Measurements from ENCODE around the gene STRADB.
"Not testable (repeated sequence)": the region's sequence is repeated elsewhere in the genome, so short reads cannot be mapped to it uniquely, and the experiment has no call there.

The STRADB gene

GRCh38 chr2:201432038-201432620, 19.4 kb upstream of the STRADB start:
- DNase-seq = no peak

DNA sequence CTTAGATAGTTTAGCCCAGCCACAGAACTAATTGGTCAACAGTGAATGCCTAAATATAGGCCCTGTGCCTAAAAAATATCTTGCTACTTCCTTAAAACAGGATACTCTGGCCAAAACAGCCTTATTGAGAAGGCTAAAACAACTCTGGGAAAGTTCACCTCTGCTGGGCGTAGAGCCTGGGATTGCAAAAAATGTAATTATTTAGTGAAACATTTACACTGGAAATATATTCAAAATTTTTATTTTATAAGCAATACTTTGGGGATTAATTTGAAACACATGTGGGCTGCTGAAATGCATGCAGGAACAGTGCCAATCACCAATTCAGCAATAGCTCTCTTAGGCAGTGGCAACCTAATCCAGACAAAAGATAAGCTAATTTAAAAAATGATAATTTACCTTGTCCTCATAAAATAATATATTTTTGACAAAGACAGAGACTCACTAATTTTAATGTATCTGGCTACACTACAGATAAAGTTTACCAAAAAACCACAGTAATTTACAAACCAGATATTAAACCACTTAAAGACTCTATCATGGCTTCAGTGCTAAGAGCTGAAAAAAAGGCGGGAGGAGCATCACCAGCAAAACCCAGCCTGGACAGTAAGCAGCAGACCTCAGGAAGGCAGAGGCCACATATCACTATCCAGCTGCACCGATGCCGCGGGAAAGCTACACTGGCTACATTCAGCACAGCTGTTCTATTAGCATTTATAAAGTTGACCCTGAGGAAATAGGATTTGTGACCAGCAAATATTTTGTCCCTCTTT, 18.7 kb upstream of the STRADB start:
- no peak for DNase-seq

DNA sequence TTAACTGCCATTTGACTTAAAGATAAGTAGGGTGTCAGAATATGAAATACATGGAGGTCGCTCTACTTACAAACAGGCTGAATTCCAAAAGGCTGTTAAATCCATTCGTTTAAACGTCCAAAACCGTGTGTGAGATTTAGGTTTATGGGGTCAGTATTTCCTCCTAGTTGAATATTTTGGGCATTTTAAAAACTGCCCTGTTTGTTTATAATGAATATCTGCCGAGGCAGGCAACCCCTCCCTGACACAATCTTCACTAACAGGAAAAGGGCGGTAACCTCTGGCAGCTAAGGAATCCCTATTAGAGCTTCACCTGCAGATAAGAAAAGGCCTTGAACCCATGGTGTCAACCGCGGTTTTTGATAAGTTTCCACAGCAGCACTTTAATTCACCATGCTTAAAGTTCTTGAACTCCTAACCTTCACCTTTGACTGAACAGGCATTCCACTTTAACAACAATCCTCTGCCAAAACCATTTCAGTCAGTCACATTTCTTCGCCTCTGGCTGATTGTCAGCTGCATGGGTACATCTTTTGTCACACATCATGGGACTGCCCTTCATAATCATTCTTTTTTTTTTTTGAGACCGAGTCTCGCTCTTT, 18.0 kb upstream of the STRADB start:
- no peak for DNase-seq

DNA sequence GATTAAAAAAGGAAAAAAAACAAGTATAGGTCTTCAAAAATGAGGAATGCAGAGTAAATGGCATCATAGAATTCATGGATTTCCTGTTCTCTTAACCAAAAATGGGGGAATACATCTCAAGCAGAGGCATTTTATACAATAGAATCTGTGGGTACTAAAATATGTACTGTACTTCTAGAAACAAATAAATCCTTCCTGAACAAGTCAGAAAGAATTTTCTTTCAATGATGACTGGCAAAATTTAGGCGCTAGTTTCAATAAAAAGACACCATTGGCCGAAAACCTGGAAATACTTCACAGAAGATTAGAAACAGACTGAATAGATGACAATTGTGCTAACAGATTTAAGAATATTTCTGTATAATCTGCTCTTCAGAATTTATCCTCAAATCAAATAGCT, 15.4 kb upstream of the STRADB start:
- DNase-seq = no peak

DNA sequence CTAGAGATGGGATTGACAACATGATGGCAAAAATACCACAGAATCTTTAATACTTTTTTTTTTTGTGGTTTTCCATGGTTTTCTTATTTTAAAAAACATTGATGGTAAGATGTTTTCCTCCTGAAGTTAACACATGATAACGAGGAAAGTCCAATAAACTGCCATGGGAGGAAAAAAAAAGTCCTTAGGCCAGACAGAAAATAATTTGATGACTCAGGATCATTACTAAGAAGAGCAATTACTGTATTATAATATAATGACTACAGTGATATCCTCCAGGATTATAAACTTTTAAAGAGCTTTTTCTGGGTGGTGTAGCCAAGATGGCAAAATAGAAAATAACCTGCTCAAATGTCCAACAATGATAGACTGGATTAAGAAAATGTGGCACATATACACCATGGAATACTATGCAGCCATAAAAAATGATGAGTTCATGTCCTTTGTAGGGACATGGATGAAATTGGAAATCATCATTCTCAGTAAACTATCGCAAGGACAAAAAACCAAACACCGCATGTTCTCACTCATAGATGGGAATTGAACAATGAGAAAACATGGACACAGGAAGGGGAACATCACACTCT, 12.1 kb upstream of the STRADB start:
- DNase-seq = not testable (repeated sequence)

- no peak for DNase-seq
Observed at GRCh38 chr2:201440182-201440581, 11.4 kb upstream of the STRADB start.

GRCh38 chr2:201441409-201441808, 10.1 kb upstream of the STRADB start:
- DNase-seq = no peak

DNA sequence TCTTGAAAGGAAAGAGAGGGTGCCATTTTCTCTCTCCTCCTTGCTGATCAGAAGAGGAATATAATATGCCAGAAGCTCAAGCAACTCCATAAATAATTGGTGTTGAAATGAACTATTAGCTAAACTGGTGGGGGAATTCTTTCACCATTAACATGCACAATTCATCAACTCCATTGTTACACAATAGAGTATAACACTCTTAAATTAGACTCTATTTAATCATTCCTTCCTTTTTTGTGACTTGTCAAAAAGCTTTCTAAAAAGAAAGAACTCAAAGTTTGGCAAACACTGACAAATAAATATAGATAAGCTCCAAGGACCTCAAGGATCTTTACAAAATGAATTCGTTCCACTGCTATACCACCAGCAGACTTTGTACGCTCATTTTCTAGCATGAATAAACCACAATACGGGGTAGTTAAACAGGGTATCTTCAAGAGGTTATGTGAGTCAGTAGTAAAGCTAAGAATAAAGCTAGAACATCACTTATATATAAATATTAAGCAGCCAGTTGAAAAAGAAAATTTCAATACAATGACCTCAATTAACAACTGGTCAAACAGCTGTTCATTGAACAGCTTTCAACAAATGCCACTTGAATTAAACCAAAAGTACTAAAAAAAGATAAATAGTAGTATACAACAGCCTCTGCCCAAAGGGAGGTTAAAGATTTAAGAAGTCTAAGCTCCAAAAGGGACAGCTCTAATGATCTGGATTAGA, 6.6 kb upstream of the STRADB start:
- DNase-seq = no peak

- DNase-seq = no peak
Observed at GRCh38 chr2:201447086-201447485, 4.5 kb upstream of the STRADB start.

DNA sequence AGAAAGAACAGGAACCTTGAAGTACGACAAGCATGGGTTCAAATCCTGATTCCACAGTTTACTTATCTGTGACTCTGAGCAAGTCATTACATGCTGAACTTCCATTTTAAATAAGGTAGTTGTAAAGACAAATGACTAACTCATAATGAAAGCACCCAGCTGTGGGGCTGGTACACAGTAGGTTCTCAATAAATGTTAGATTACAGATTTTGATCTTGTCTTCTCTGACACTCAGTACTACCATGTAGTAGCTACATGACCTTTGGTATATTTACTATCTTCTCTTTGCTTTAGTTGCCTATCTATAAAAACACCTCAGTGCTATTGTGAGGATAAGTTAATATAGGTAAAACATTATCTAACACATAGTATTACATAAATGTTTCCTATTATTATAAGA, 3.5 kb upstream of the STRADB start:
- no peak for DNase-seq

DNA sequence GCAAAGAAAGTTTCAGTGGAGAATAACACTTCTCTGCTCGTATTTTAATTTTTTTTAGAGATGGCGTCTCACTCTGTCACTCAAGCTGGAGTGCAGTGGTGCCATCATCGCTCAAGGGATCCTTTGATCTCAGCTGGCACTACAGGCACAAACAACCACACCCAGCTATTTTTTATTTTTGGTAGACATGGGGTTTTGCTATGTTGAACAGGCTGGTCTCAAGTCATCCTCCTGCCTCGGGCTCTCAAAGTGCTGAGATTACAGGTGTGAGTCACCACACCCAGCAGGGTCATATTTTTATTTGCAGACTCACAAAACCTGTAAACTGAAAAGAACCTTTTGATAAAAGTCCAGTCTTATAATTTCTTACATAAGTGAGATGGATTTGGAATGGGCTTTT, 2.8 kb upstream of the STRADB start:
- no peak for DNase-seq

DNA sequence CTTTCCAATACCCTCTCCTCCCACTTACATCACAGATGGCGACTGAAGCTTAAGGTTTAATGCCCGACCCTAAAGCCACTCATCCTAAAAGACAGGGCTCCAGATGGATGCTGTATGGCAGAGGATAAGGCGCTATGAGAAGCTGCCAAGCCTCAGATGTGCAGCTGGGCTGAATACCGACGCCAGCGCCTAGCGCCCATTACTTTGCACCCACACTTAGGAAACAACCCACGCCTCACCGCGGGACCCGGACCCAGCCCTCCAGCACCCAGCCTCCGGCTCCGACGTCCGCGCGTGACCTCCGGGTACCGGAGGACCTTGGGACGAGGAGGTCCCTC, 617 bp upstream of the STRADB start:
- DNase-seq = no peak

GRCh38 chr2:201452058-201452921, 750 bp downstream of the STRADB start:
- DNase-seq = no peak

DNA sequence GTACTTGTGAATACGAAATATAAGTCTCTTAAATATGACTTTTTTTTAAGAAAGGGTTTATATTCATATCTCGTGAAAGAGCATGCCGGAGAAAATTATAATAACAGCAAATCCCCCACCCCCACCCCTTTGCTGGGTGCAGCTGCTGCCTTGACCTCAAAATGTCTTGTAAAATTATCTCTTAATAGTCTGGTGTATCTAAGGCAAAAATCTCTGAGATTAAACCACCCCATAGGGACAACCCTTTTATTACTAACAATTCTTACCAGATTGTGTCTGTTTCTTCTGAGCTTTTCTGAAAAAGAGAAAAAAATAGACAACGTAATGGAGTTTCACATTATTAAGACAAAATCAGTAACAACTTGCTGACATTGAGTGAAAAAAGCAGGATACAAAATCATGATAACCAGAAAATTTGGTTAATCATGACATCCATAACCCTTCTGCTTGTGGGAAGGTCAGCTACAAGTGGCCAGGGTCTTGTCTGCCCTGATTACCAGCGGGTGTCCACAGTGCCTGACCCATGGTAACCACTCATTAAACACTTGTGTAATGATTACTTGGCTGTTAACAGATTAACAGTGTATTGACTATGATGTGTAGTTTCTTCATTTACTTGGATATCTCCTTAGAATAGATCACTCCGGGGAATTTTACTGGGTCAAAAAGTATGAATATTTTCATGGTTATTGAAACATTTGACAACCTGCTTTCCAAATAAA, 1.5 kb downstream of the STRADB start:
- DNase-seq = no peak

- no peak for DNase-seq
Observed at GRCh38 chr2:201458381-201458780, 6.8 kb downstream of the STRADB start.

- no peak for DNase-seq
Observed at GRCh38 chr2:201460532-201460931, 9.0 kb downstream of the STRADB start.

GRCh38 chr2:201464547-201464946, 13.0 kb downstream of the STRADB start:
- no peak for DNase-seq

DNA sequence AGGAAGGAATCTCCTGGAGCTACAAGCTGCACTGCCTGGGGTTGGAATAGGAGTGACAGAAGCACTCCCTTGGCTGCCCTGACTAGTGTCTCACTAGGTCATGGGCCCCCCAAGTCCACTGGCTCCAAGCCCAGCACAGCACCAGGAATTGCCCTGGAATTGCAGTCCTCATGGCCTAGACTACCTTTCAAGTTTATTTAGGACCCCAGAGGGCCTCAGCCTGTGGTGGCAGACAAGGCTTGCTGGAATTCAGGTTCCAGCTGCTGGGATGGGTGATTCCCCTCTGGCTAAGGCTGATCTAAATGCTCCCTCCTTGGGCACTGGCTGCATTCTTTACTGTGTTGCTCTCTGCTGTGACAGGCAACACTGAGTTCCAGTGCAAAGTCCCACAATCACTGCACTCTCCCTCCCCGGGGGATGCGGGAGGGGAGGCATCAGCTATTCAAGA, 14.0 kb downstream of the STRADB start:
- no peak for DNase-seq

DNA sequence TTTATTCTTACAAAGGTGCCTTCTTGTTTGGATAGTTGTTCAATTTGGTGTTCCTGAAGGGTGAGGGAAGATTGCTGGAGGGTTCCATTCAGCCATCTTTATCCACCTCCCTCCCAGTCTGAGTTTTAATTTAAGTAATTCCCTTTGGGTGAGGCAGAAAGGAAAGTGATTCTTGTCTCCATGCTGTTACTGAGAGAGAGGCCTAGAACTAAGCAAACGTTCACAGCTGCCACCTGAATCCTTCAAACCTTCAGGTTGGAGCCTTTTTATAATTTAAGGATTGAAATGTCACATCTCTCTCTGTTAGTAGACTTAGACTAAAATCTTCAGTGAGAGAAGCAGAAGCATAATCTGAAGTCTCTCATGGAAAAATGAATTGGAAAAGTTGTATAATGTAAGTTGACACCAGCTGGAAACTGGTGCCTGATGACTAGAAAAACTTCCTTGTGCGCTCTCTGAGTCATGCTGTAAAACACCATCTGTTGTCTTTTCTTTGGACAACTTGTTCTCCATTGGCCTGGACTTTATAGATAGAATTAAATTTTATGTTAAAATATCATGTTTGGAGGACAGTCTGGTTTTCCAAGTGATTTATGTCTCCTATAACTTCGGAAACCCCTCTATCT, 14.6 kb downstream of the STRADB start:
- DNase-seq = no peak

- no peak for DNase-seq
Observed at GRCh38 chr2:201467666-201468065, 16.1 kb downstream of the STRADB start.

All from activated CD4-positive, CD25-positive, alpha-beta regulatory T cell treated with anti-CD3 and anti-CD28 coated beads, Interleukin-2, amount 50 U/mL, for 72 hours (primary cell).